Neural progenitor cell (in vitro differentiated cells): ENCODE measurements around the gene ALDH1L1. TPM values are rescaled to one million over a fixed set of nuclear protein-coding genes. Genes with fewer than 3 reads are reported as not detected.
"Not testable (repeated sequence)": the region's sequence is repeated elsewhere in the genome, so short reads cannot be mapped to it uniquely, and the experiment has no call there.

Experiments
- DNase-seq: peaks from one replicate; pipeline ENCODE4 v3.0.0-alpha.2; 2016; ENCODE audit warnings: low spot score
- H2AFZ ChIP-seq: fragments of 200-600 bp; sonication (generic); replicated peaks from 2 replicates; pipeline ENCODE4 v1.6.1; 2016; ENCODE audit warnings: antibody characterized with exemption
- H3F3A ChIP-seq: fragments of 200-600 bp; sonication (generic); 2 replicates; pipeline ENCODE4 v1.6.1; 2016; ENCODE audit warnings: antibody characterized with exemption, low read depth
- H3K27ac ChIP-seq: fragments of 200-600 bp; sonication (generic); 2 replicates; pipeline ENCODE4 v1.5.1; 2016; ENCODE audit warnings: mild to moderate bottlenecking
- H3K27me3 ChIP-seq: fragments of 200-600 bp; sonication (generic); 2 replicates; pipeline ENCODE4 v1.6.1; 2016; ENCODE audit warnings: mild to moderate bottlenecking, moderate library complexity
- H3K36me3 ChIP-seq: fragments of 200-600 bp; sonication (generic); 2 replicates; pipeline ENCODE4 v1.5.1; 2016
- H3K4me1 ChIP-seq: fragments of 200-600 bp; sonication (generic); 2 replicates; pipeline ENCODE4 v1.6.1; 2016; ENCODE audit warnings: mixed run types
- H3K4me2 ChIP-seq: fragments of 200-600 bp; sonication (generic); 2 replicates; pipeline ENCODE4 v1.6.1; 2016
- H3K4me3 ChIP-seq: fragments of 200-600 bp; sonication (generic); 2 replicates; pipeline ENCODE4 v1.5.1; 2016
- H3K79me2 ChIP-seq: fragments of 200-600 bp; sonication (generic); 2 replicates; pipeline ENCODE4 v1.6.1; 2016; ENCODE audit warnings: low read depth
- H3K9ac ChIP-seq: fragments of 200-600 bp; sonication (generic); 2 replicates; pipeline ENCODE4 v1.6.1; 2016
- H3K9me3 ChIP-seq: fragments of 200-600 bp; sonication (generic); 2 replicates; pipeline ENCODE4 v1.5.1; 2016; ENCODE audit warnings: low read depth
- H4K20me1 ChIP-seq: fragments of 200-600 bp; sonication (generic); 2 replicates; pipeline ENCODE4 v1.6.1; 2016; ENCODE audit warnings: low read depth
- H3K27ac Mint-ChIP-seq: 3 replicates; pipeline ENCODE4 v1.8.0; 2021; ENCODE audit warnings: mixed read lengths
- H3K27me3 Mint-ChIP-seq: 2 replicates; pipeline ENCODE4 v1.8.0; 2022; ENCODE audit warnings: low read depth, mild to moderate bottlenecking, inconsistent platforms, moderate library complexity, mixed read lengths; ENCODE audit not compliant: insufficient read depth
- H3K36me3 Mint-ChIP-seq: 3 replicates; pipeline ENCODE4 v1.8.0; 2021; ENCODE audit warnings: mixed read lengths
- H3K4me1 Mint-ChIP-seq: 3 replicates; pipeline ENCODE4 v1.8.0; 2021; ENCODE audit warnings: mixed read lengths
- H3K4me3 Mint-ChIP-seq: 3 replicates; pipeline ENCODE4 v1.8.0; 2021; ENCODE audit warnings: mild to moderate bottlenecking, moderate library complexity, mixed read lengths
- H3K9me3 Mint-ChIP-seq: 3 replicates; pipeline ENCODE4 v1.8.0; 2020; ENCODE audit warnings: mixed read lengths
- CTCF ChIP-seq: fragments of 200-600 bp; sonication (generic); IDR thresholded peaks from 2 replicates; pipeline ENCODE4 v1.5.1; 2017; ENCODE audit warnings: antibody characterized with exemption, mild to moderate bottlenecking
- EZH2 ChIP-seq: fragments of 200-600 bp; sonication (generic); IDR thresholded peaks from 2 replicates; pipeline ENCODE4 v1.6.1; 2017; ENCODE audit warnings: antibody characterized with exemption, mild to moderate bottlenecking, moderate library complexity
- EZH2phosphoT487 ChIP-seq: fragments of 200-600 bp; sonication (generic); IDR thresholded peaks from 2 replicates; pipeline ENCODE4 v1.6.1; 2017; ENCODE audit warnings: antibody characterized with exemption
- total RNA-seq: library from RNA; depleted of rRNA; stranded (reverse); fragments of >200 nt; gene quantifications from 2 replicates; pipeline ENCODE4 v1.2.3, GENCODE V29; 2015; ENCODE audit warnings: low replicate concordance

ALDH1L1 gene
- total RNA-seq, 1 donor from 2014 or later, result 0.60 TPM

- no peak overlapping the region for H2AFZ ChIP-seq
- H4K20me1 ChIP-seq, result no peaks in the 10 kb centered on the region
- H3K4me2 ChIP-seq, result no peak overlapping the region
- no peaks in the 10 kb centered on the region for H3K79me2 ChIP-seq
- no peaks in the 10 kb centered on the region for H3F3A ChIP-seq
- peaks cover 12% of the 10 kb centered on the region for H3K4me1 ChIP-seq
- no peak for DNase-seq
- peaks cover 16% of the 10 kb centered on the region for H3K36me3 Mint-ChIP-seq
- peaks cover 8% of the 10 kb centered on the region for H3K9me3 Mint-ChIP-seq
- no peak overlapping the region for H3K4me3 Mint-ChIP-seq
- no peak overlapping the region for H3K27ac ChIP-seq
- no peak overlapping the region for H3K9ac ChIP-seq
- no peaks in the 10 kb centered on the region for H3K27me3 ChIP-seq
- H3K27ac Mint-ChIP-seq, result no peak overlapping the region
- TF ChIP-seq EZH2, result no peak
- TF ChIP-seq CTCF, result no peak
- no peak for TF ChIP-seq EZH2phosphoT487
- no peaks in the 10 kb centered on the region for H3K9me3 ChIP-seq
- peaks cover 2% of the 10 kb centered on the region for H3K27me3 Mint-ChIP-seq
- no peaks in the 10 kb centered on the region for H3K4me1 Mint-ChIP-seq
- no peak overlapping the region for H3K4me3 ChIP-seq
- no peaks in the 10 kb centered on the region for H3K36me3 ChIP-seq
These were observed 110.2 kb downstream of the ALDH1L1 start for GRCh38 chr3:126070146-126070545.

- TF ChIP-seq EZH2phosphoT487, result no peak
- TF ChIP-seq EZH2, result no peak
- TF ChIP-seq CTCF, result no peak
- Histone ChIP-seq H3K4me1 (peaks cover 12% of the 10 kb centered on the region), H3K9me3 (no peaks in the 10 kb centered on the region), H2AFZ (no peak overlapping the region), H3K4me2 (no peak overlapping the region), H3K79me2 (no peaks in the 10 kb centered on the region), H3F3A (no peaks in the 10 kb centered on the region), H3K9ac (no peak overlapping the region), H3K4me3 (no peak overlapping the region), H4K20me1 (no peaks in the 10 kb centered on the region), H3K36me3 (no peaks in the 10 kb centered on the region), H3K27me3 (no peaks in the 10 kb centered on the region), H3K27ac (no peak overlapping the region)
- DNase-seq, result no peak
- H3K4me1 Mint-ChIP-seq, result no peaks in the 10 kb centered on the region
- peaks cover 13% of the 10 kb centered on the region for H3K36me3 Mint-ChIP-seq
- peaks cover 2% of the 10 kb centered on the region for H3K9me3 Mint-ChIP-seq
- H3K27me3 Mint-ChIP-seq, result peaks cover 2% of the 10 kb centered on the region
- no peak overlapping the region for H3K4me3 Mint-ChIP-seq
- H3K27ac Mint-ChIP-seq, result no peak overlapping the region
These were observed 112.4 kb downstream of the ALDH1L1 start for GRCh38 chr3:126067959-126068358.

- H3F3A ChIP-seq, H3K9me3 Mint-ChIP-seq, H4K20me1 ChIP-seq, DNase-seq, H3K4me2 ChIP-seq, H3K27ac Mint-ChIP-seq, H3K9me3 ChIP-seq, H3K4me3 Mint-ChIP-seq, H2AFZ ChIP-seq, H3K4me1 Mint-ChIP-seq, H3K36me3 ChIP-seq, H3K27ac ChIP-seq, H3K27me3 Mint-ChIP-seq, H3K36me3 Mint-ChIP-seq, H3K27me3 ChIP-seq, H3K9ac ChIP-seq, H3K79me2 ChIP-seq, H3K4me3 ChIP-seq: not testable (repeated sequence)
- H3K4me1 ChIP-seq, result peaks cover 12% of the 10 kb centered on the region
These were observed 113.7 kb downstream of the ALDH1L1 start for GRCh38 chr3:126066676-126067075.

- no peaks in the 10 kb centered on the region for H3K9me3 ChIP-seq
- H3K4me3 Mint-ChIP-seq, result no peak overlapping the region
These were observed 114.5 kb downstream of the ALDH1L1 start for GRCh38 chr3:126065876-126066275.

More at GRCh38 chr3:126065876-126066275, 114.5 kb downstream of the ALDH1L1 start:
- Histone ChIP-seq H3K4me2 (no peak overlapping the region), H3F3A (no peaks in the 10 kb centered on the region), H3K4me1 (peaks cover 12% of the 10 kb centered on the region), H3K9ac (no peak overlapping the region), H3K27me3 (no peaks in the 10 kb centered on the region), H3K27ac (no peak overlapping the region), H3K36me3 (no peaks in the 10 kb centered on the region), H3K4me3 (no peak overlapping the region), H4K20me1 (no peaks in the 10 kb centered on the region), H2AFZ (no peak overlapping the region), H3K79me2 (no peaks in the 10 kb centered on the region)
- H3K4me1 Mint-ChIP-seq, result peaks cover 1% of the 10 kb centered on the region
- no peak overlapping the region for H3K27ac Mint-ChIP-seq
- peaks cover 2% of the 10 kb centered on the region for H3K27me3 Mint-ChIP-seq
- H3K9me3 Mint-ChIP-seq, result no peaks in the 10 kb centered on the region
- peaks cover 6% of the 10 kb centered on the region for H3K36me3 Mint-ChIP-seq
- no peak for DNase-seq
- TF ChIP-seq CTCF (no peak), EZH2 (no peak), EZH2phosphoT487 (no peak)
